ENCODE results near the gene PARP11. TPM values are rescaled to one million over a fixed set of nuclear protein-coding genes. Genes with fewer than 3 reads are reported as not detected.

Gene PARP11
- total RNA-seq, 1 donor from 2014 or later = 16.7 TPM

GRCh38 chr12:3789838-3790237 is 83.4 kb downstream of the PARP11 start:
- Mint-ChIP-seq H3K27me3 (ENCODE audit: low read depth) (no peaks in the 10 kb centered on the region), H3K36me3 (no peaks in the 10 kb centered on the region), H3K4me3 (no peak overlapping the region), H3K4me1 (peaks cover 9% of the 10 kb centered on the region), H3K9me3 (peaks cover 25% of the 10 kb centered on the region), H3K27ac (no peak overlapping the region)
- DNase-seq (ENCODE audit: low spot score in 2 of 2, unreplicated experiment in 2 of 2) = no peak
- TF ChIP-seq CTCF (IDR thresholded peaks at IDR 0.05; ENCODE audit: unreplicated experiment) = no peak

GRCh38 chr12:3777206-3777809 is 95.9 kb downstream of the PARP11 start:
- no peak for DNase-seq (ENCODE audit: low spot score in 2 of 2, unreplicated experiment in 2 of 2)

GRCh38 chr12:3775385-3776035 is 97.7 kb downstream of the PARP11 start:
- no peak for DNase-seq (ENCODE audit: low spot score in 2 of 2, unreplicated experiment in 2 of 2)
- Mint-ChIP-seq H3K27me3 (ENCODE audit: low read depth) (peaks cover 16% of the 10 kb centered on the region), H3K4me3 (no peak overlapping the region), H3K4me1 (no peaks in the 10 kb centered on the region), H3K36me3 (no peaks in the 10 kb centered on the region), H3K9me3 (no peaks in the 10 kb centered on the region), H3K27ac (no peak overlapping the region)
- no peak for TF ChIP-seq CTCF (IDR thresholded peaks at IDR 0.05; ENCODE audit: unreplicated experiment)

More at GRCh38 chr12:3777206-3777809, 95.9 kb downstream of the PARP11 start:
- H3K4me1 Mint-ChIP-seq = no peaks in the 10 kb centered on the region
- H3K36me3 Mint-ChIP-seq = no peaks in the 10 kb centered on the region
- no peaks in the 10 kb centered on the region for H3K9me3 Mint-ChIP-seq
- H3K4me3 Mint-ChIP-seq = no peak overlapping the region
- H3K27me3 Mint-ChIP-seq (ENCODE audit: low read depth) = peaks cover 18% of the 10 kb centered on the region
- no peak overlapping the region for H3K27ac Mint-ChIP-seq
- peak; percentile 41 for TF ChIP-seq CTCF (IDR thresholded peaks at IDR 0.05; ENCODE audit: unreplicated experiment)

GRCh38 chr12:3772380-3772779 is 100.8 kb downstream of the PARP11 start:
- no peak for DNase-seq (ENCODE audit: low spot score in 2 of 2, unreplicated experiment in 2 of 2)
- peaks cover 13% of the 10 kb centered on the region for H3K4me1 Mint-ChIP-seq
- peaks cover 1% of the 10 kb centered on the region for H3K36me3 Mint-ChIP-seq
- H3K27me3 Mint-ChIP-seq (ENCODE audit: low read depth) = peaks cover 8% of the 10 kb centered on the region
- H3K9me3 Mint-ChIP-seq = no peaks in the 10 kb centered on the region
- no peak overlapping the region for H3K27ac Mint-ChIP-seq
- H3K4me3 Mint-ChIP-seq = no peak overlapping the region
- TF ChIP-seq CTCF (IDR thresholded peaks at IDR 0.05; ENCODE audit: unreplicated experiment) = no peak

GRCh38 chr12:3771853-3772252 is 101.3 kb downstream of the PARP11 start:
- Mint-ChIP-seq H3K27ac (no peak overlapping the region), H3K4me3 (no peak overlapping the region), H3K36me3 (peaks cover 1% of the 10 kb centered on the region), H3K27me3 (ENCODE audit: low read depth) (peaks cover 8% of the 10 kb centered on the region), H3K9me3 (no peaks in the 10 kb centered on the region), H3K4me1 (peaks cover 13% of the 10 kb centered on the region)
- DNase-seq (ENCODE audit: low spot score in 2 of 2, unreplicated experiment in 2 of 2) = no peak
- no peak for TF ChIP-seq CTCF (IDR thresholded peaks at IDR 0.05; ENCODE audit: unreplicated experiment)
